Stimulated activated naive CD4-positive, alpha-beta T cell (primary cell): Measurements from ENCODE around the gene ESR1.

Source experiments
- DNase-seq, 6 experiments: peaks; one replicate each; lab custom pipeline; 2025; lab: John Stamatoyannopoulos, UW

The ESR1 gene

DNA sequence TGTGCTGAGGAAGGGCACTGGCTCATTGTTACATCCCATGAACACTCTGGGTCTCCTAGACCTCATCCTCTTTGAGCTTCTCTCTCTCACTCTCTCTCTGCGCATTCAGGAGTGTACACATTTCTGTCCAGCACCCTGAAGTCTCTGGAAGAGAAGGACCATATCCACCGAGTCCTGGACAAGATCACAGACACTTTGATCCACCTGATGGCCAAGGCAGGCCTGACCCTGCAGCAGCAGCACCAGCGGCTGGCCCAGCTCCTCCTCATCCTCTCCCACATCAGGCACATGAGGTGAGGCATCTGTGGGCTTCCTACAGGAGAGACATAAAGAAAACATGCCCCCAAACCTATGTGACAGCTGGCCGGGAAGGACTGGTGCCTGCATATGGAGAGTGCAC is 286.8 kb downstream of the ESR1 start:
- no peak for DNase-seq

GRCh38 chr6:152094992-152095592 is 287.6 kb downstream of the ESR1 start:
- DNase-seq, result no peak

GRCh38 chr6:152096863-152097496 is 289.5 kb downstream of the ESR1 start:
- DNase-seq, result no peak

DNA sequence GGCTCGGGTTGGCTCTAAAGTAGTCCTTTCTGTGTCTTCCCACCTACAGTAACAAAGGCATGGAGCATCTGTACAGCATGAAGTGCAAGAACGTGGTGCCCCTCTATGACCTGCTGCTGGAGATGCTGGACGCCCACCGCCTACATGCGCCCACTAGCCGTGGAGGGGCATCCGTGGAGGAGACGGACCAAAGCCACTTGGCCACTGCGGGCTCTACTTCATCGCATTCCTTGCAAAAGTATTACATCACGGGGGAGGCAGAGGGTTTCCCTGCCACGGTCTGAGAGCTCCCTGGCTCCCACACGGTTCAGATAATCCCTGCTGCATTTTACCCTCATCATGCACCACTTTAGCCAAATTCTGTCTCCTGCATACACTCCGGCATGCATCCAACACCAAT is 291.2 kb downstream of the ESR1 start:
- DNase-seq, result no peak

GRCh38 chr6:152099446-152100182 is 292.1 kb downstream of the ESR1 start:
- no peak for DNase-seq

DNA sequence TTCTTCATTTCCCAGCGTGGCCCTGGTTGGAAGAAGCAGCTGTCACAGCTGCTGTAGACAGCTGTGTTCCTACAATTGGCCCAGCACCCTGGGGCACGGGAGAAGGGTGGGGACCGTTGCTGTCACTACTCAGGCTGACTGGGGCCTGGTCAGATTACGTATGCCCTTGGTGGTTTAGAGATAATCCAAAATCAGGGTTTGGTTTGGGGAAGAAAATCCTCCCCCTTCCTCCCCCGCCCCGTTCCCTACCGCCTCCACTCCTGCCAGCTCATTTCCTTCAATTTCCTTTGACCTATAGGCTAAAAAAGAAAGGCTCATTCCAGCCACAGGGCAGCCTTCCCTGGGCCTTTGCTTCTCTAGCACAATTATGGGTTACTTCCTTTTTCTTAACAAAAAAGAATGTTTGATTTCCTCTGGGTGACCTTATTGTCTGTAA is 292.7 kb downstream of the ESR1 start:
- no peak for DNase-seq

- no peak for DNase-seq
These were observed 300.5 kb downstream of the ESR1 start for GRCh38 chr6:152107973-152108372.

DNA sequence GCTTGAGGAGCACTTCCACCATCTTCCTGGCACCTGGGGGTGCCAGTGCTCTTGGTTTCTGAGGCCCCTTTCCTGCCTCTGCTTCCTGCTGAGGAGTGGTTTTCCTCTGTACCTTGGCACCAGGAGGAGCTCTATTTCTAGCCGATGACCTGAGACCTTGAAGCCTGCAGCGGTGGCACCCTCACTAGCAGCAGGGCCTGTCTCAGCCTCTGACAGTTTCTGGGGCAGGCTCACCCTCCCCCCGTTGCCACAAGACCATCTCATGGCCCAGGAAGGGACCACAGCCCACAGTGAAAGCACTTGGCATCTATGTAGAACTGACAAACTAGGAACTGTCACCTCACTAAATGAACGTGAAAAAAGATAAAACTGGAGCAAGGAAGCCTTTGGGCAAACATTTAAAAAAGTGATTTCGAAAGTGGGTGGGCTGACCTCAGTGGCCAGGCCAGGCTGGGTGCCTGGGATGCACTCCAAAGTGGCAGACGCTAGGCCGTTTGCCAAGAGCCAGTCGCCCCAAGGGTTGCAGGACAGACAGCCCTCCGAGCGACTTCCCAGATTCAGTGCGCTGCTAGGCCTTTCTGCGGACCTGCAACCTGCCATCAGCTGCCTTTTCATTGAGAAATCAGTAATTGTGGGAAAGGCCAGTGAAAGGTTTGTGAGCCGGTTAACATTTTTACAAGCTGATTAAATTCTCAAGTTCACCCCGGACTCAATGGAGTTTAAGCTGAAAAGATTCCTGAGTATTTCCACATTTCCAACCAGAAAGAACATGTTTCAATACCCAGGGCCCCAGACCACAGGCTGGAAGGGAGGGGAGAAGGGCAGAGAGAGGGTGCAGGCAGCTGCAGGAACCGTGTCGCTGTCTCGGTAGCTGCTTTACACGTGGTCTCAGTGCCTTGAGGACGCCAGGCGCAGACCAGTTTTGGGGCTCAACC is 303.7 kb downstream of the ESR1 start:
- no peak for DNase-seq

- no peak for DNase-seq
These were observed 305.2 kb downstream of the ESR1 start for GRCh38 chr6:152112491-152113261.

DNA sequence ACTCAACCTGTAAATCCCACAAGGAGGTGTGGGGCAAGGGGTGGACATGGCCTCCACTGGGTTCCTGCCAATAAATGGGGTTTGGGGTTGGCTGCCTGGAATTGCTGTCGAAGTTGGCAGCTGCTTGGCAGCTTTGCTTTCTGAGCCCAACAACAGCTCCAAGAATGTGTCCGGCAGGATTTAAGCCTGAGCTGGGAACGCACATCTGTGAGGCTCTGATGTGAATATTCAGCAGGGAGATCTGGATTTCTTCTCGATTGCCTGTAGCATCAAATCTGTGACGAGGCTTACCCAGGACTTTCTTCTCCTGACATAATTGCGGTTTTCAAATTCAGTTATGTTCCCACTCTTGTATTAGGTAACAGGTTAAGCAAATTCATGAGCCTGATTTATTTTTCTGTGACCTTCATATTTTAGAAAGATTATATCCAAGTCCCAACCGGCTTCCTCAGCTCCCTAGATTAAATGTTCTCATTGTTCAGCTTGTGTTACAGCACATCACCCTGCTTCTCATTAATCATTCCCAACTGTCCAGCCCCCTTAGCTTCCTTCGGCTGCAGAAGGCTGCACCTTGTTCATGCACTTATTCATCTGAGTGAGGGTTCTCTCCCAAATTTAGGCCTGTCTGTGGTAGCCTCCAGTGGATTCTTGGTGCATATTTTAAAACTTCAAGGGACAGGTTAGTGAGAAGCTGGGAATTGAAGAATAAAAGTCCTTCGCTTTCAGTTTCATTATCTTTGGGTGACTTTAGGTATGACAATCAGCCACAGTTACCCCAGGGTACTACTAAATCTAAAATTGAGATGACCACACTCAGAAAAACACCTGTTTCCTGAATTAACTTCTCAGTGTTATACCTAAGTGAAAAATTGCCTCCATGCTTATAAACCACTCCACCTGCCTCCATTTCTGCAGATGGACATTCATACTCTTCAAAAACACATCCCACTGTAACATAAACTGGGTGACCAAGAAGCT is 310.0 kb downstream of the ESR1 start:
- DNase-seq, result no peak

DNA sequence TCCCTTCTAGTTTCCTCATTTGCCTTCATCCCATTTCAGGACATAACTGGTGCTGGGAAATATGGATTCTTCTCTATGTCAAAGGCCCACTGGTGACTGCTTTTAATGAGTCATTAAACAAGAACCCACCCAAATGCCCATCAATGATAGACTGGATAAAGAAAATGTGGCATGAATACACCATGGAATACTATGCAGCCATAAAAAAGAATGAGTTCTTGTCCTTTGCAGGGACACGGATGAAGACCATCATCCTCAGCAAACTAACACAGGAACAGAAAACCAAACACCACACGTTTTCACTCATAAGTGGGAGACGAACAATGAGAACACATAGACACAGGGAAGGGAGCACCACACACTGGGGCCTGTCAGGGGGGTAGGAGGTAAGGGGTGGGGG is 310.7 kb downstream of the ESR1 start:
- DNase-seq, result no peak

DNA sequence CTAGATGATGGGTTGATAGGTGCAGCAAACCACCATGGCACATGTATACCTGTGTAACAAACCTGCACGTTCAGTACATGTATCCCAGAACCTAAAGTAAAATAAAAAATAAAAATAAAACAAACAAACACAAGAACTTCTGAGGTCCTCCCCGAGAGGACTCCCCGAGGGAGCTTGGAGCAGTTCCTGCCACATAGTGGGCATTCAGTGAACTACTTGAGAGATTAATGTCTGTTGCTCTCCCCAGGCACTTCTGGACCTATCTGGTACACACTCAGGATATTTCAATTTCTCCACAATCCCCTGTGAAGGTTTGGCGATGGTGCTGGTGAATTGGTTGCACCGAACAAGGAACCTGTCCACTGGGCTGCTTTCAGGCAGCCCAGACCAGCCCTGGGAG is 311.2 kb downstream of the ESR1 start:
- DNase-seq, result no peak

- no peak for DNase-seq
These were observed 312.3 kb downstream of the ESR1 start for GRCh38 chr6:152119831-152120230.

- DNase-seq, result no peak
These were observed 314.4 kb downstream of the ESR1 start for GRCh38 chr6:152121910-152122309.

DNA sequence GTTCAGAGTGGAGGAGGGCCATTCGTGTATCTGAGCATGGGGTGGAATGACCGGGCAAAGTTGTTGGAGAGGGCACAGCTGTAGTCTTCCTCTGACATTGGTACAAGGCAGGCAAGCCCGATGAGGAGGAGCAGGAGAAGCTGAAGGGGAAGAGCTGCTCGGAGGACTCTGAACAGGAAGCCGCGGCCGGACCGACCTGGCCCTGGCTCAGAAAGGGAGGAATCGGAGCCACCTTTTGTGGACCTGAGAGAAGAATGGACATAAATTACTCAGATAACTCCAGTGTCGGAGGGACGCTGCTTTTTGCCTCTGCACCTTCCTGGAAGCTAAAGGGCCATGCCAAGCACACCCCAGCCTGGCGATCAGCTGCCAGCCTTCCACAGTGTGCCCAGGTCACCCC is 315.0 kb downstream of the ESR1 start:
- no peak for DNase-seq

DNA sequence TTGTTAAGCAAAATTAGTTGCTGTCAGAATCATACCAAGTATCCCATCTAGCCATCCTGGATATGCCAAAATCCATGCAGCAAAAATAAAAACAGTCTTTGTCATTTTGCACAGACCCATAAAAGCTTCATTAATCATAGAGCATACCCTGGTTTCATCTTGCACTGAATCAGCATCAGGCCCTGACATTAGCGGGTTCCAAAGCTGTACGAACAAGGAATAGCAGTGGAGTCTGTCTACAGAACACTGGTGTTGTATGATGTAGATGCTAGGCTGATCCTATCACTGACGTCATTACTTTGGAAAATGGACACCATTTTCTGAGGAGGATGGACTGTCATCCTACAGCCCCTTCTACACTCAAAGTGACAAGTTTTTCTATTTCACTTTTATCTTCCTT is 315.6 kb downstream of the ESR1 start:
- no peak for DNase-seq

- DNase-seq, result peak in 3 of 6 experiments; percentile 4 to 15 (median 8)
These were observed 317.1 kb downstream of the ESR1 start for GRCh38 chr6:152124429-152125074.

GRCh38 chr6:152127432-152128165 is 320.1 kb downstream of the ESR1 start:
- DNase-seq, result no peak

DNA sequence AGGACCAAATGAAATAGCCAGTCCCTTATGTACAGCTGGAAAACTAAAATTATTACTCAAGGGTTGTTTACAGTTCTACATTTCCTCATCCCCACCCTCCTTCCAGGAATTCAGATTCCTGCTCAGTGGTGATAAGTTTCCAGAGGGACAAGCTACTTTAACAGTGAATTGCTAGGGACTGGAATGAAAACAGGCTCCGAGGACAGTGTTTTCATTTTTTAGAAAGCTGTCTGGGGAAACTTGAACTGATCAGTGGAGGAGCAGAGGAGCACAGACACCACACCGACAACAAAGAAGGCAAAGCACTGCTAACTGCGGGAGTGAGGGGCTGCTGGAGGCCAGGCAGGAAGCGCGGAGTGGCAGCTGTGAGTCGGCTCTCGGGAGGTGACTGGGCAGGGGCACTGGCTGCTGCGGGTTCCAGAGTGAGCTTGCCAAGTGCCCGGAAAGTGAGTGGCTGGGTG is 322.2 kb downstream of the ESR1 start:
- no peak for DNase-seq
